Kidney epithelial cell (primary cell): ENCODE data around the gene SCNN1B. TPM values are rescaled to one million over a fixed set of nuclear protein-coding genes. Genes with fewer than 3 reads are reported as not detected.

Experiments used
- DNase-seq: peaks from one replicate; pipeline ENCODE4 v3.0.0-alpha.2; 2010; ENCODE audit warnings: low read depth
- H3K27me3 ChIP-seq: 2 replicates; pipeline ENCODE4 v1.6.0; 2011; ENCODE audit warnings: low read length; ENCODE audit not compliant: control insufficient read depth, insufficient read depth
- H3K36me3 ChIP-seq: 2 replicates; pipeline ENCODE4 v1.5.1; 2011; ENCODE audit warnings: low read length; ENCODE audit not compliant: control insufficient read depth, insufficient read depth
- H3K4me3 ChIP-seq: 2 replicates; pipeline ENCODE4 v1.5.1; 2011; ENCODE audit warnings: low read depth, mild to moderate bottlenecking, control low read depth, low read length
- CTCF ChIP-seq: IDR thresholded peaks from 2 replicates; pipeline ENCODE4 v1.5.1; 2011; ENCODE audit warnings: mild to moderate bottlenecking, moderate library complexity, low read length, control low read depth, inconsistent platforms; ENCODE audit not compliant: insufficient read depth, poor library complexity, severe bottlenecking
- total RNA-seq: library from RNA; depleted of rRNA; stranded (reverse); fragments of >200 nt; gene quantifications from 2 replicates; pipeline ENCODE4 v1.2.3, GENCODE V29; 2015

The SCNN1B gene
- total RNA-seq, 1 donor from 2014 or later = 0.38 TPM

- H3K27me3 ChIP-seq = no peaks in the 10 kb centered on the region
- no peak overlapping the region for H3K4me3 ChIP-seq
- no peak for TF ChIP-seq CTCF
- no peak for DNase-seq
- no peaks in the 10 kb centered on the region for H3K36me3 ChIP-seq
Observed at GRCh38 chr16:23319861-23320615, 17.9 kb downstream of the SCNN1B start.

GRCh38 chr16:23320693-23321092 lies 18.6 kb downstream of the SCNN1B start:
- TF ChIP-seq CTCF = no peak
- no peak for DNase-seq
- H3K27me3 ChIP-seq = no peaks in the 10 kb centered on the region

GRCh38 chr16:23321206-23321875 lies 19.2 kb downstream of the SCNN1B start:
- no peak for TF ChIP-seq CTCF
- Histone ChIP-seq H3K36me3 (no peaks in the 10 kb centered on the region), H3K4me3 (no peak overlapping the region), H3K27me3 (no peaks in the 10 kb centered on the region)
- no peak for DNase-seq

More at GRCh38 chr16:23320693-23321092, 18.6 kb downstream of the SCNN1B start:
- no peaks in the 10 kb centered on the region for H3K36me3 ChIP-seq
- no peak overlapping the region for H3K4me3 ChIP-seq

GRCh38 chr16:23323224-23324030 lies 21.3 kb downstream of the SCNN1B start:
- Histone ChIP-seq H3K27me3 (no peaks in the 10 kb centered on the region), H3K36me3 (no peaks in the 10 kb centered on the region), H3K4me3 (no peak overlapping the region)
- TF ChIP-seq CTCF = no peak
- DNase-seq = no peak

GRCh38 chr16:23324727-23325126 lies 22.6 kb downstream of the SCNN1B start:
- no peaks in the 10 kb centered on the region for H3K36me3 ChIP-seq
- no peaks in the 10 kb centered on the region for H3K27me3 ChIP-seq
- no peak for DNase-seq
- no peak overlapping the region for H3K4me3 ChIP-seq
- no peak for TF ChIP-seq CTCF
